HUES64 (cell line): ENCODE results near the gene SERPINB8.

ENCODE experiments used
- H3K27ac ChIP-seq: 2 replicates; pipeline ENCODE4 v1.7.0; 2013; ENCODE audit warnings: low read depth, low read length, inconsistent platforms
- H3K27me3 ChIP-seq: 2 replicates; pipeline ENCODE4 v1.6.1; 2013; ENCODE audit warnings: mild to moderate bottlenecking, low read length; ENCODE audit not compliant: insufficient read depth
- H3K36me3 ChIP-seq: 2 replicates; pipeline ENCODE4 v1.6.1; 2013; ENCODE audit warnings: mild to moderate bottlenecking, low read length; ENCODE audit not compliant: insufficient read depth
- H3K4me1 ChIP-seq: 2 replicates; pipeline ENCODE4 v1.6.1; 2013; ENCODE audit warnings: mild to moderate bottlenecking, low read length, moderate library complexity; ENCODE audit not compliant: insufficient read depth
- H3K4me3 ChIP-seq: 2 replicates; pipeline ENCODE4 v1.5.1; 2013; ENCODE audit warnings: mild to moderate bottlenecking, low read length, moderate library complexity
- H3K9ac ChIP-seq: 2 replicates; pipeline ENCODE4 v1.6.1; 2013; ENCODE audit warnings: mild to moderate bottlenecking, low read depth, low read length
- H3K9me3 ChIP-seq: 2 replicates; pipeline ENCODE4 v1.6.1; 2013; ENCODE audit warnings: low read depth, low read length; ENCODE audit not compliant: insufficient read depth
- WGBS: fragments of 150-250, 120-280 bp; methylation state at CpG from one replicate; pipeline ENCODE4 v1.1.7; 2013; ENCODE audit warnings: missing lambda C conversion rate; 5-methylcytosine and 5-hydroxymethylcytosine counted together

Gene SERPINB8

DNA sequence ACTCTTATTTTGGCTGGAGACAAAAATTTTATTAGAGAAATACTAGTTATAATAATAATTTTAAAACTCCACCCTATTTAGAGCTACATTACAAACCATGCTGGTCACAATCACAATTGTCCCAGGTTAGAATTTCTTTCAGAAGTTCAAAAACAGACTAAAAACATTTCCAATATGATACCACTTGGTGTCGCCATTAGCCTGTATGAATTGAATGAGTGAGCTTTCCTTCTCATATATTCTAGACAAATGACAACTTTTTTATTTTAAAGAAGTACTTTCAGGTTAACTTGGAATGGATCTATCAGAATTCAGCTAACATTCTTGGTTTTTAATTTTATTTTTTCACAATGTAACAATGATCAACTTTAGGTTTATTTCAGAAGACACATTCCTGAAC is 48.0 kb downstream of the SERPINB8 start:
- Histone ChIP-seq H3K4me3 (no peak overlapping the region), H3K36me3 (no peaks in the 10 kb centered on the region), H3K27ac (no peak overlapping the region), H3K9ac (no peak overlapping the region), H3K27me3 (no peaks in the 10 kb centered on the region), H3K4me1 (0 out of 2 replicates have a peak, but pooled peaks cover 6% of the 10 kb centered on the region), H3K9me3 (no peaks in the 10 kb centered on the region)
- WGBS: no CpG with 5 or more reads among the region's 1 CpG

DNA sequence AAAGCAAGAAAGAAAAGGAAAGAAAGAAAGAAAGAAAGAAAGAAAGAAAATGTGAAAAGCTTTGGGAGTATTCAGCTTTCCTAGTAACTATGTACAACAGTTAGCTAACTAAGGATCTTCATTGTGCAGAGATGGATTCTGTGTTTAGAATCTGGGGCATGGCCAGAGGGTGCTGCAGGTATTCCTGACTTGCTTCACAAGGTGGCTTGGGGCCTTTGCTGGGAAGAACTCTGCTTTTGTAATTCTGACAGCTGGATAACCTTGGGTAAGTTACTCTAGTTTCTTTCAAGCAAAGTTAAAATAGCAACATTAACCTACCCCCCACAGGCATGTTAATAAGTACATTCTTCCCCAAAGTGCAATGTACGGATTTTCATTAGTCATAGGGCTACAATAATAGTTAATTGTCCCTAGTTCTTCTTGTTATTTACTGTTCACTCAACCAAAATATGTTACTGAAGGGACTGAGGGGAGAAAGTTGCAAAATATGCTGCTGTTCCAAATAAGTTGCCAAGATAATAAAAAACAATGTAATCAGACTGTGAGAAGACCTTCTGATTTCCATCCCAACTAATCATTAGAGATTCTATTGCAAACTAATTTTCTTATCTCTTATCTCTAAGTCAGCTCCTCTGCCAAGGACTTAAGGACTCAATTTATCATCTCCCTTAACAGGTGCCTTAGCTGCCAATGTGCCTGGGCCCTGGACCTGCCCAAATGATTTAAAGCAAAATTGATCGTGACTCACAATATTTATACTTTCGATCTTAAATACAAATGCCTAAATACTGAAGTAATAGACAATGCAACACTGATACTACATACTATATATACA is 50.3 kb downstream of the SERPINB8 start:
- Histone ChIP-seq H3K27me3 (no peaks in the 10 kb centered on the region), H3K9me3 (no peaks in the 10 kb centered on the region), H3K4me3 (no peak overlapping the region), H3K4me1 (0 out of 2 replicates have a peak, but pooled peaks cover 6% of the 10 kb centered on the region), H3K9ac (no peak overlapping the region), H3K36me3 (no peaks in the 10 kb centered on the region), H3K27ac (no peak overlapping the region)
- WGBS: 77% methylated on average over 3 of the region's 3 CpGs

DNA sequence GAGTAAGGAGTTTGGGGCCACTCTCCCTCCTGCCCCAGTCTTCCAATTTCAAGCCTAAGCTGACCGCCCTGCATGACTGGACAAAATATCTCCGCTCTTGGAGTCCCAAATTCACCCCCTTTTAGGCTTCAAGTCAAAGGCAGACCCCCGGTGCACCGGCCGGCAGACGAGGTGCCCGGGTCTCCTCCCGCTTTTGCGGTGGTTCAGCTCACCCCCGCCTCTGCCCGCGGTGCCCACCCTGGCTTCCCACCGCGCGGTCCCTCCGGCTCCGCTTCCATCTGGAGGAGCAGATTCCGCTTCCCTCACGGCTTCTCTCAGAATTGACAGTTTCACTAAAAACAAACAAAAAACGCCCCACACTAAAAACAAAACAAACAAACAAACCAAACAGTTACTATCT is 56.5 kb downstream of the SERPINB8 start:
- 97% methylated on average over 19 of the region's 20 CpGs for WGBS
- H3K9ac ChIP-seq: no peak overlapping the region
- no peak overlapping the region for H3K4me3 ChIP-seq
- H3K4me1 ChIP-seq: no peaks in the 10 kb centered on the region
- no peak overlapping the region for H3K27ac ChIP-seq
- H3K27me3 ChIP-seq: no peaks in the 10 kb centered on the region
- no peaks in the 10 kb centered on the region for H3K36me3 ChIP-seq
- H3K9me3 ChIP-seq: no peaks in the 10 kb centered on the region

- H3K9me3 ChIP-seq: no peaks in the 10 kb centered on the region
- no peaks in the 10 kb centered on the region for H3K27me3 ChIP-seq
- no peaks in the 10 kb centered on the region for H3K36me3 ChIP-seq
- H3K9ac ChIP-seq: no peak overlapping the region
- WGBS: 91% methylated on average over 3 of the region's 4 CpGs
- H3K4me3 ChIP-seq: no peak overlapping the region
- H3K27ac ChIP-seq: no peak overlapping the region
- no peaks in the 10 kb centered on the region; the same call in 1 of the 2 replicates for H3K4me1 ChIP-seq
These were observed 58.2 kb downstream of the SERPINB8 start for GRCh38 chr18:64027931-64028695.

DNA sequence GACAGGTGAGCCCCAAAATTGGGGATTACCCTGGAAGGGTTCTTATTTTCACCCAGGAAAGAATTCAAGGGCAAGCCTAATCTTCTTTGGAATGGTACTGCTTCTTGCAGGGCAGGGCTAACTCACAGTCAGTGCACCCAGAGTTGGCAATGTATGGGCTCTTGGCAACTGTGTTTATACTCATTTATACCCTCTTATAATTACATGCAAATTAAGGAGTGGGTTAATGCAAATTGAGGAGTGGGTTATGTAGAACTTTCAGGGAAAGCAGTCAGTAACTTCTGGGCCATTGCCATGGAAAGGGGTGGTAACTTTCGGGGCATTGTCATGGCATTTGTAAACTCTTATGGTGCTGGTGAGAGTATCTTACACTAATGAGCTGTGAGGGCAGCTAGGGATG is 59.2 kb downstream of the SERPINB8 start:
- H3K36me3 ChIP-seq: no peaks in the 10 kb centered on the region
- no peaks in the 10 kb centered on the region for H3K27me3 ChIP-seq
- no peak overlapping the region for H3K27ac ChIP-seq
- H3K9ac ChIP-seq: no peak overlapping the region
- WGBS: 97% methylated on average over 1 of the region's 1 CpG
- no peaks in the 10 kb centered on the region for H3K9me3 ChIP-seq
- H3K4me1 ChIP-seq: no peaks in the 10 kb centered on the region; the same call in 1 of the 2 replicates
- H3K4me3 ChIP-seq: no peak overlapping the region

DNA sequence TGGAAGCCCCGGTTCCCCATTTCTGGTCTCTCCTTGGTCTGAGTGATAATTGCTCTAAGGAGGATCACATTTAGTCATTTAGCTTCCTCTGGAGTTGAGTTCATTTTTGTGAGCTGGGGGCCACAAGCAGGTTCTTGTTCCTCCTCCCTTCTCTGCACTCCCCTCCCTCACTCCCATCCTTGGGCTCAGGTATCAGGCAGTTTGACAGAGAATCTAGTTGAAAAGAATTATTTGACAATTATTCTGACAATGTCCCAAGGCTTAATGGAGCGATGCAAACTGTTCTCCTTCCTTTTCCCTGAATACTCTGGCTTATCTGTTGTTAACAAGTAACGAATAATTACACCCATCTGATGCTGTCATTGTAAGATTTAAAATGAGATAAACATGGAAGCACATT is 61.5 kb downstream of the SERPINB8 start:
- no peak overlapping the region for H3K9ac ChIP-seq
- H3K36me3 ChIP-seq: no peaks in the 10 kb centered on the region
- no peak overlapping the region for H3K4me3 ChIP-seq
- no peaks in the 10 kb centered on the region for H3K27me3 ChIP-seq
- H3K4me1 ChIP-seq: no peaks in the 10 kb centered on the region; the same call in 1 of the 2 replicates
- WGBS: 93% methylated on average over 2 of the region's 3 CpGs
- no peak overlapping the region for H3K27ac ChIP-seq
- H3K9me3 ChIP-seq: no peaks in the 10 kb centered on the region

GRCh38 chr18:64032312-64032711 is 62.4 kb downstream of the SERPINB8 start:
- no peak overlapping the region for H3K27ac ChIP-seq
- H3K4me1 ChIP-seq: no peaks in the 10 kb centered on the region; the same call in 1 of the 2 replicates
- no peak overlapping the region for H3K9ac ChIP-seq
- no peaks in the 10 kb centered on the region for H3K27me3 ChIP-seq
- no peak overlapping the region for H3K4me3 ChIP-seq
- 73% methylated on average over 6 of the region's 6 CpGs for WGBS
- H3K36me3 ChIP-seq: no peaks in the 10 kb centered on the region
- no peaks in the 10 kb centered on the region for H3K9me3 ChIP-seq

DNA sequence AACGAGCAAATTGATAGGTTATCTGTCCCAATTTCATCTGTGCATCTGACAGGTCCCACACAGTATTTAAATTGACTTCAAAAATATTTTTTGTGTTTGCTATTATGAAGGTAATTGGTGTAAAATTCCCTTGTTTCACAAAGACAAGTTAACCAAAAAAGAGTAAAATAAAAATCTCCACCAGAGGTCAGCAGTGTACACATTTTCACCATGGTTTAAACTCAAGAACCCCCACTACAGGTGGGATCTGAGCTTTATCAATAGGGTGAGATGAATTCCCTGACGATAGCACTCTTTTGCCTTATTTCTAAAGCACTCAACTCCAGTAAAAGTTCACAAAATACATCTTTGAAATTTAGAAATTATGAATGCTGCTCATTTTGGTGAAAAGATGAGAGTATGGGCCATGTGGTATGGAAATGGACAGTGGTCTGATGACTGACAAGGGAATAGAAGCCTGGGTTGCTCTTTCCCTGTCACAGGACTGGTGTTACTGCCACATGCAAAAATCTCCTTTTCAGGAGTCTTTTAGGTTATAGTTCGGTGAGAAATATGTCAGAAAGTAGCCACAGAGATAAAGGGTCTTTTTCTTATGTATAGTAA is 68.0 kb downstream of the SERPINB8 start:
- Histone ChIP-seq H3K36me3 (no peaks in the 10 kb centered on the region), H3K4me1 (no peaks in the 10 kb centered on the region; the same call in 1 of the 2 replicates), H3K27me3 (no peaks in the 10 kb centered on the region), H3K9ac (no peak overlapping the region), H3K9me3 (peaks cover 13% of the 10 kb centered on the region), H3K4me3 (no peak overlapping the region), H3K27ac (no peak overlapping the region)
- 35% methylated on average over 3 of the region's 3 CpGs for WGBS
